ENCODE results near the gene PDE4D. TPM values are rescaled to one million over a fixed set of nuclear protein-coding genes. Genes with fewer than 3 reads are reported as not detected.

The PDE4D gene
- total RNA-seq, 1 donor from 2014 or later, result 46.9 TPM

DNA sequence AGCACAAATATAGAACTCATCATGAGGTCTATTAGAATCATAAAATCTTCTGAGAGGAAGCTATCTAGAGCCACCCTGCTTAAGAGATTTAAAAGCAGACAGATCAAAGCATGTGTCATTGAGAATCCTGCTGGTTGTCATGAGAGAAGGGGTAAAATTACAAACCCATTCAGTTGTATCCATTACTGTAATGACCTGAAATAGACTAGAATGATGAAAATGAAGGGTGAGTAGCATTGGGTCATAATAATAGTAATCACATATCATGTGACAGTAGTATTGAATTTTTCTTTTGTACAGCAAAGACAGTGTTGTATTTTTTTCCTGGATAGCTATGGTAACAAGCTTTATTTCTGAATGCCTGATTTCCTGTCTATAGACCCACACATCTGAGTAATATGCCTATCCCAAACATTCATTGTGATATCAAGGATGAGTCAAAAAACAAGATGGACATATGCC is 149.0 kb downstream of the PDE4D start:
- no peak for DNase-seq (ENCODE audit: low spot score)

DNA sequence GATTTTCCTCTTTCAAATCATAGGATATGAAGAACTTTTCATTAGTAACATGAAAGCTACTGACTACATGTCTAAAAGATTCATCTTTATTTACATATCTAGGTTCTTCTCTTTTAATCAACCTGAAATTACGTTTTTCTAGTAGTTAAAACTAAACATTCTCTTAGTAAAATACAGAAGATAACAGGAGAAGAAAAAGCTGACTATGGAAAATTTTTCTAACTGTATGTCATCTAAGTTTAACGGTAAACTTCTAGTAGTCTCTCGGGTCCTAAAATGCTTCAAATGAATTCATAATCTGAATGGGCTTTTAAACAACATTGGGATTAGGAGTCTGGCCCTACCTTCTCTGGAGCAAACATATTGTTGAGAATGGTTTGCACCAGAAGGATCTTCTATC is 151.9 kb downstream of the PDE4D start:
- no peak for DNase-seq (ENCODE audit: low spot score)

DNA sequence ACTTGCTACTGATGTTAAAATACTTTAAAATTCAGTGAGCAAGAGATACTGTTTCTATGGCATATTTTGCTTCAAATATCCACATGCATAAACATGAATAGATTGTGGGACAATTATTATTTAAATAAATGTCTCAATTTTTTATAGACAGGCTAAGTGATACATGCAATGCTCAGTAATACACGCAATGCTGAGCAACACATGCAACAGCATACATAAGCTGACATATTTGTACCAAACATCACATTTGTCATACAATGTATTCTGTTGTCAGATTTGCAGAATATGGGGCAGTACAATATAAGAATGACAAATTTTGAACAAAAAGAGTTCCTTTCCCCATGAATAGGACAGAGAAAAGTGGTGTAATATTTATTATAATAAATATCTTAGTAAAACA is 155.5 kb downstream of the PDE4D start:
- DNase-seq (ENCODE audit: low spot score), result no peak

DNA sequence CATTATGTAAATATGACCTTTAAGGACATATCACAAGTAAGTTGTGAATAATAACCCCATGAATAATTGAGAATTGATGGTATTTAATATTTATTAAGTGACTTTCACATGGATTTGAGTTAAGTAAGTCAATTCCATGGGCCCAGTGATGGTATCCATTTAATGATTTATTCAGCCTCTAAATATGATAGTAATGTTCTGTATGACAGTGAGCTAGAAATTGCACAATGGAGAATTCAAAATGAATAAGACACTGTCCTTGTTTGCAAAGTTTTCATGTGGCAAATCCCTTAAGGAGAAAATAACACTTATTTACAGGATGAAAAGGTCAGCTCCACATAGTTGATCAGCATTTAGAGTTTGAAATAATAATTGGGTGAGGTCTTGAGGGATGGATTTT is 160.7 kb downstream of the PDE4D start:
- DNase-seq (ENCODE audit: low spot score), result no peak

DNA sequence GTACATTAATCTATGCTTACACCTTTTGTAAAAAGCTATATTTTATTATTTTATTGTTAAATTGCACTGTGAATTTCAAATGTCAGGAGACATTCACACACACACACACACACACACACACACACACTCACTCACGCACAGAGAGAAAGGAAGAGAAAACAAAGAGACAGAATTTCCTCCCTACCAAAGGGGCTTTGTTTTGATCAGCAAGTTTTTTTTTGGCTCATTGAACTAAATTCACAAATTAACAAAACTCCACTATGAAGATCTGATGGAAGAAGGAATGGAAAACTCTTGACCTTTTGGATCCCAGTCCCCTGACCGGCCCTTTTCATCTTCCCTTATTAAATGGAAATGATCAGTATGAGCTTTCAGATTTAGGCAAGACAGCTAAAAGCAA is 161.2 kb downstream of the PDE4D start:
- DNase-seq (ENCODE audit: low spot score), result no peak

DNA sequence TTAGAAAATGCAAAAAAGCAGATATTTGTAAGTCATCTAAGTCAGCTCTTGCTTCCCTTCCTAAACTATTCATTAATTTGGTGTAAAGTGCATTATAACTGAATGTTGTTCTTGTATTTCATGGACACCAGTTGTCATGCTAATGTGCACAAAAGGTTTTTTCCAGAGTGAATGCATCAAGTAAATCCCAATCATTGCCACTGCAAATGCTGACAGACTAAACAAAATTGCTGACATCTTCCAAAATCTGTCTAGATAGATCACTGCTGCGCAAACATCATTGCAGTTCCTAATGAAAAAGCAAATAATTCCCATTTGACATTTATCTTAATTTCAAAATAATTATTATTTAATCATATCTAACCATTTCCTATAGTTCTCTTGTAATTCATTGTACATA is 161.7 kb downstream of the PDE4D start:
- DNase-seq (ENCODE audit: low spot score), result no peak

DNA sequence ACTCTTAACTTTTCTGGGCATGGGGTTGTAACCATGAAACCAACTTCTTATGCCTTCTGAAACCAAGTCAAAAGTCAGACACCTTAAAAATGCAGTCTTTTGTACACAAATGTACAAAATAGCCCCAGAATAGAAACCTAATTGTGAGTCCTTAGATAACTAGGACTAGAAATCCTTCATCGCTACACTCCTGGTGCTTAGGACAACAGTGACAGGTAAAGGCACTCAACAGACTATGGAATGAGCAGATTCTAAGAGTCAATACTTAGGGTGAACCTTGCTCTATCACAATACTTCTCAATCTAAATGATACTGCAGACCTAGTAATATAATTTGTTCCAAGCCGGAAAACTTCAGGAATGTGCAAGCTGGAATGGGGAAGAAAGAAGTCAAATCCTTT is 163.7 kb downstream of the PDE4D start:
- DNase-seq (ENCODE audit: low spot score), result no peak

DNA sequence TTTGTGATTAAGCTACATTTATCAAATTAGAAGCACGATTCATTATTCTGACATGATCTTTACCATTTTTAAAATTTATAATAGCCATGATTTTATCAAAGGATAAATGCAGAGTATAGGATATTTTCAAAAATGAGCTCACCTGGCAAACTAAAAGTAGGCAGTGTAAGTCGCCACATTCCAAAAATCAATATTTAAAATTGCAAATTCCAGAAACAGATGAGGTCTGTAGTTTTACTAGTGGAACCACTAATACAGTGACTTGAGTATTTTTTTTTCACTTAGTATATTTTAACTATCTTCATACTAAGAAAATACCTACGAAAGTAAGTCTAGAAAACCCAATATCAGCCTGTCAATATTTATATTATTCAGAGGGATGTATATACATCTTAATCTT is 164.2 kb downstream of the PDE4D start:
- DNase-seq (ENCODE audit: low spot score), result no peak

DNA sequence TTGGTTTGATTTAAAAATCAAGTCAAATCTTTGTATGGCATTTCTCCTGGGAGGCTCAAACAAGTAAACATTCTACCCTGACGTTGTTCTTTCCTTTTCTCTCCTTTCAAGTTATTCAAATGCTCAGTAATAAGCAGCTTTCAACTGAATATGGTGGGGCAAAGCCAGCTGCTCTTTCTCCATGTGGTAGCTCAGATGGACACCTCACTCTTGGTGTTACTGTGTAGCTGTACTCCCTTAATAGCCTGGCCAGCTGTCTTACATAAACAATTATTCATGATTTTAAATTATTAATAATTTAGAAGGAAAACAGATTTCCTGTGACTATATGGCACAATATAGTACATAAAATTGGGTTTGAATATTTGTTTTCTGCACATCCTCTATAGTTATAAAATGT is 165.2 kb downstream of the PDE4D start:
- no peak for DNase-seq (ENCODE audit: low spot score)

DNA sequence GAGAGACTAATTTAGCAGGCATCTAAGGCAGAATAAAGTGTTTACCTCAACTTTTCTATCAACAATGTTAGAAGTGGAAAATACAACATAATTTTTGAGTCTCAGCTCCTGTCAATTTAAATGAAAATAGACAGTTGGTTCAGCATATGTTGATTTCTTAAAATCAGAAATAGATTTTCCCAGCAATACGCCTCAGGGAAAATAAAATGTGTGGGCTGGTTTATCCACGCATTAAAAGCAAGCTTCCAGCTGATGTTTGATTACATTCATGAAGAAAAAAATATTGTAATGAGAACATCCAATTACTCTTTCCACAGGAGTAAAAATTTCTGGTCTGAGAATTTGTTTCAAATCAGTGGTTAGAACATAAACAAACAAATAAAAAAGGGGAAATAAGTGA is 166.3 kb downstream of the PDE4D start:
- no peak for DNase-seq (ENCODE audit: low spot score)

DNA sequence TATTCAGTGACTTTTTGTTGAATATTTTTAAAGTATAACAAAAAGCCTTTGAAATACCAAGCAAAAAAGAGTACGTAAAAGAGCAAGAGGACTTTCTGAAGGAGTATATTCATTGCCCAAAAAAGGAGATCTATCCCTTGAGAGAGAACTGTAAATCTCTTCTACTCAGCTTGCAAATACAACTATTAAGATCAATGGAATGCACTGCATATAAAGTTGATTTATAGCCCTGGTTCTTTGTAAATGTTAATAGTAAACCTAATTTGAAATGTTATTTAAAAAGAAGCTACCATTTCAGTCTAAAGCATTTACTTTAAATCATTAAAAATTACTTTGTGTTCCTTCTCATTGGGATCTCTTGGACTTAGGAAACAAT is 168.1 kb downstream of the PDE4D start:
- DNase-seq (ENCODE audit: low spot score), result no peak

DNA sequence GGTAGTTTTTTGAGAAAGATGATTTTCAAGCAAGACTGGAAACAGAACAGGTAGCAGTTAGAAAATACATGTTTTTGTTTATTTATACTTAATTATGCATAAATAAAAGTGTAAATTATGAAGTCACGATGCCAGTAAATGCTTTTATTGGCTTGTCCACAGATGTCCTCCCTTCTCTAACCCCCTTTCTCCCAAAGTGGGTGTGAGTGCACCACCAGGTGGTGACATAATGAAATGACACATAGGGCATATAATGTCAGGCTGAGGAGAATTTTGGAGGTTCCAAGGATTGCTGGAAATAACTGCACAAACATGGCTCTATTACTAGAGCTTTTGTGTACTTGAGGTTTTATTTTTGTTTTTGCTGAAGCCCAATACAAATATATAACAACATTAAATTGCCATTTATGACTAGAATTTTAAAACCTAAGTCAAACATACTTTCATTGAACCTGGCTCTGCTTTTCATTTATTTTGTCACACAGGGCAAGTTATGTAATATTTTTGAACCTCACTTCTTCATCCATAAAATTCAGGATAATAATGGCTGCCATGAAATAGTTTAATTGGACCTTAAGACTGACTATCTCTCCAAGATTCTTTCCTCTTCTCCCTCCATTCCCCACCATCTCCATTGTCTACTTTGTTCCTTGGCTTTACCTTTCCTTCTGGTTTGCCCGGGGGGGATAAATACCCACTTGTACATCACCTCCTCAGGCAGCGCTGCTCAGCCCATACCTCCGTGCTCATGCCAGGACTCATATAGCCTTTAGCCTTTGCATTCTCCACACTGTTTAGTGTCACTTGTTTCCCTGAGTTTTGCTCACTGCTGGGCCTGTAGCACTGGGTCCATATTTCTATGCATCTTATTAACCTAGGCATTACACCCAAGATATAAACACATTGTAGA is 168.8 kb downstream of the PDE4D start:
- DNase-seq (ENCODE audit: low spot score), result no peak

DNA sequence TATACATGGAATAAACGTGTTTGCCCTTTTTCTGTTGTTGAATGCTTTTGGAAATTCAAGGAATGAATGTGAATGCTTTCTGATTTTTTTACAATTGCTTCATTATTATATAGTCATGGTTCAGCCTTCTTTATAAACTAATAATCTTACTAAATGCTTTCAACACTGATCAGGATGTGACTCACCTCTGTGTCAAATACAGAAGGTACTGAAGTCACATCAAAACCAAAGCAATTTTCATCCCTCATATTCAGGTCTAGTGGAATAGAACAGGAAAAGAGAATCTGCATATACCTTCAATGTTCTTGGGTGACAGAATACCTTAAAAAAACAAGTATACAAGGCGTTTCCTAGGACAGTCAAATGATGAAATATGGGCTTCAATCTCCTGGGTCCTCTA is 170.7 kb downstream of the PDE4D start:
- DNase-seq (ENCODE audit: low spot score), result no peak

DNA sequence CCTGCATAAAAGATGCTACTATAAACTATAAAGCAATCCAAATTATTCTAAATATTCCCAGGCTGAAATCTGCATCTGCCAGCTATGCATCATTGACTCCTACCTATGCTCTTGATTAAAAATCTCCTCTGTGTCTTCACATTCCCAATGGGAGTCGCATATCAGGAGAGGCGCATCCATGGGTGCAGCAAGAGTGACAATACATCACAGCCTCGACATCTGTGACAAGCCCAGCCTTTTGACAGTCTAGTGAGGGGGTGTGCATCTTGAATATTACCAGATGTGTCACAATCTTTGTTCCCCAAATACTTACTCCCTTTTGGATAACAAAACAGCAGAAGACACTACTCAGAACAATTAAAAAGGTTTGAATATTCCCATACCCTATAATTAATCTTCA is 171.8 kb downstream of the PDE4D start:
- no peak for DNase-seq (ENCODE audit: low spot score)

DNA sequence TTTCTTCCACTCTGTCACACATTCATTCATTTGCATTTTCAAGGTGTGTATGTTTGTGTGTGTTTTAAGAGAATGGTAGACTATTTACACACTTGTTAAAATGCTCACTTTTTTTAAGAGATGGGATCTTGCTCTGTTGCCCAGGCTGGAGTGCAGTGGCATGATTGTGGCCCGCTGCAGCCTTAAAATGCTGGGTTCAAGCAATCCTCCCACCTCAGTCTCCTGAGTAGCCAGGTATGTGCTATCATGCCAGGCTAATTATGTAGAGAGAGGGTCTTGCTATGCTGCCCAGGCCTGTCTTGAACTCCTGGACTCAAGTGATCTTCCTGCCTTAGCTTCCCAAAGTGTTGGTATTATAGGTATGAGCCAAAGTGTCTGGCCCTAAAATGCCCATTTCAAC is 173.5 kb downstream of the PDE4D start:
- DNase-seq (ENCODE audit: low spot score), result no peak

DNA sequence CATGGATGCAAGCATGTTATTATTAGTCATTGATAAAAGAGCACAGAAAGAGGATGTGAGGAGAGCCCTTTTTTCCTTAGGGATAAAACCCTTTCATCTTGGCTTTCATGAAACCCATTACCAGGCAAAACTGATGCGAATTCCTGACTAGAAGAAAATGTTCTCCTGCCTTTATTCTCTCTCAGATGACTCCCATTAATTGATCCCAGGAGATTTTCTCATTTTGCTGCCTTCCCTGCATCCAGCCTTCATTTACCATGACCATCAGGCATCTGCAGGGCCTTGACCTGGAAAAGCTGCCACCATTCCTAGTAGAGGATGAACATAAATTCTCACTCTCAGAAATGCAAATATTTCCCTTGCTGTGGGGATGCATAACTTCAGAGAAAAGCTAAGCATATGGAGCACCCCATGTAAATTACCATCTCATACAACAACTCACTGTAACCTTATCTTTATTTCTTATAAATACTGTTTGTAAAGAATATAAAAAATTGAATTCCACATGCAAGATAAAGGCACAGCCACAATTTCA is 176.5 kb downstream of the PDE4D start:
- DNase-seq (ENCODE audit: low spot score), result no peak

DNA sequence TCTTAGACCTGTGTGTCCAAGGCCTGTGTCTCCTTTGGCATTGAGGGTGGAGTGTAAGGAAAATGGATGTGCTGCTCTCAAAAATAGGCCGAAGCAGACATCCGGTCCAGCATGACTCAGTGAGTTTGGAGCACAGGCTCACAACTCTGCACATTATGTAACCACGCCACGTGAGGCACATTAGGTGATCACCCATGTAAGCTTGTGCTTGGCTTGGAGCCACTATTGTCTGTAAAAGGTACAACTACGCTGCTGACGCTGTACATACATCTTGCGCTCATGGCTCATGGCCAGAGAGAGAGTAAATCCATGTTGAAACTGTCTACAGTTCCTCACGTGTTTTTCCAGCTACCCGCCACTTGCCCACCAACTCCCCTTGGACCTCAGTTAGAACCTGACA is 177.5 kb downstream of the PDE4D start:
- DNase-seq (ENCODE audit: low spot score), result no peak

DNA sequence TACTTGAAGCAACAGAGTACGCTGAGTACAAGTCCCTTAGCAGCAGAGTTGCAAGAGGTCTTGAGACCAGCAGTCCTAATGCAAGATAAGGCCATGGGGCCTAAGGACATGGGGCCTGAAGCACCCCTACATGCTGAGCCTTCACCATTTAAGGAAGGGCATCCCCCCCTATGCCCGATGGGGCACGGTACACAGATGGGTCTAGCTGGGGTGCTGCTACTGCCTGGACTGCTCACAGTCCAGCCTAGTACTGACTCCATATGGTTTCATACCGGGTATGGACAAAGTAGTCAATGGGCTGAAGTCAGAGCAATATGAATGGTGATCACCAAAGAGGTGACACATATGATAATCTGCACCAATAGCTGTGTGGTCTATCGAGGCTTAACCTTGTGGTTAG is 178.3 kb downstream of the PDE4D start:
- DNase-seq (ENCODE audit: low spot score), result no peak

DNA sequence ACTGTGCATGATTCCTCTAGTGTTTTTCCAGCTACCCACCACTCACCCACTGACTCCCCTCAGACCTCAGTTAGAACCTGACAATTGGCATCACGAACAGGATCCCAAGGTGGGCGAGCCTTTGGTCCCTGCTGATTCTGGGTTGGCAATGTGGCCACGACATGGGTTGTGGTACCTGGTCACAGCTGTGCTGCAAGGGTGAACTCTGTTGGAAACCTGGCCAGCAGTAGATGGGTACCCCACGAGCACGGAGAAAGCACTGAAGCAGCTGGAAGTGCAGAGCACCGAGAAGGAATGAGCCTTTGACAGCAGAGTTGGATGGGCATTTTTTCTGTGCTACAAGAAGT is 180.1 kb downstream of the PDE4D start:
- DNase-seq (ENCODE audit: low spot score), result no peak

DNA sequence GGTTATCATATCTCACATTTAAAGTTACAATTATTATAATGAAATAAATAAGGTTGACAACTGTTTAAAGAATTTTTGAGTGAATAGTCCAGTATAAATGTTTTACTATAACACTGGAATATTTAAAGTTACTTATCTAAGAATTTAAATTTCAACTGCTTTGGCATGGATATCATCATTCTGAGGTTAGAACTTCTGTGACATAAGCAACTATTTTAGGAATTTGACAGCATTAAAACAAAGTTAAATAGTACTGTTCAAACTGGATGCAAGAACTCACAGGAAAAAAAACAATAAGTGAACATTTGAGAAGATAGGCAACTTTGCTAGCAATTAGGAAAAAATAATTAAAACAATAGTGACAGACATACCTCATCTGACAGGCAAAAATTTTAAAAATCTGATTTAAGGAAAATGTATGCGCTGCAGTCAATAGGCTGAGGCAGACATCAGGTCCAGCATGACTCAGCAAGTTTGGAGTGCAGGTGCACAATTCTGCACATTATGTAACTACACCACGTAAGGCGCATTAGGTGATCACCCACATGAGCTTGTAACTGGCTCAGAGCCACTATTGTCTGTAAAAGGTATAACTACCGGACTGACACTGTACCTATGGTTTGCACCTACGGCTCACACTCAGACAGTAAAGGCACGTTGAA is 180.6 kb downstream of the PDE4D start:
- no peak for DNase-seq (ENCODE audit: low spot score)

DNA sequence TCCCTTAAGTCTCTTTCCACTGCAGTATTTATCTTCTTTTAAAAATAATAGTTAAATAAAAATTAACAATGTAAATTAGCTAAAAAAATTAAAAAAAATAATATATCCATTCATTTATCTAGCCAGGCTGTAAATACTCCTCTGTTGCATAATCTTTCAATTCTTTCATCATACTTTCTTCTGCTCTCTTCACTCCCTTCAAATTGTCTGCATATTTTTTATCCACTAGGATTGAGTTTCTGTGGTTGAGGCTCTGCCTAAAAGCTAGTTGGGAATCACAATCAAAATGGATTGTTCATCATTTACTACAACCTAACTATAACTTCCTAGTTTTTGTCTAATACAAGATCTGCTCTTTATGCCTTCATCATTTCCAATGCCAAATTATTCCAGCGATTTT is 182.2 kb downstream of the PDE4D start:
- DNase-seq (ENCODE audit: low spot score), result no peak

DNA sequence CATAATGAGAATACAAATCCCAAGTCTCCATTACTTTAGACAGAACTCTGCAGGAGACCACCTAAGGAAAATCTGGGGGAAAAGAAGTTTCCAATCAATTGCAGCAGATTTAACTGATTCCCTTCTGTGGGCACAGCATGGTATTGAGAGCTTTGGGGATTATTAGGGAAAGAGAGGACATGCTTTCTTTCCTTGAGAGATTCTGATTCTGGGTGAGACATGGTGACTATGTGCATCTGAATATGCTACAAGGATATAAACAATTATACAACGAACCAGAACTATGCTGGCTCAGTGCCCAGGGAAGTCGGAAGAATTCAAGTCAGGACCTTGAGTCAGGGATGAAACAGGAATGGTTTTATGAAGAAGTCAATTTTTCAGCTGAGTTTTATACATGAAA is 183.7 kb downstream of the PDE4D start:
- peak; percentile 22 for DNase-seq (ENCODE audit: low spot score)

DNA sequence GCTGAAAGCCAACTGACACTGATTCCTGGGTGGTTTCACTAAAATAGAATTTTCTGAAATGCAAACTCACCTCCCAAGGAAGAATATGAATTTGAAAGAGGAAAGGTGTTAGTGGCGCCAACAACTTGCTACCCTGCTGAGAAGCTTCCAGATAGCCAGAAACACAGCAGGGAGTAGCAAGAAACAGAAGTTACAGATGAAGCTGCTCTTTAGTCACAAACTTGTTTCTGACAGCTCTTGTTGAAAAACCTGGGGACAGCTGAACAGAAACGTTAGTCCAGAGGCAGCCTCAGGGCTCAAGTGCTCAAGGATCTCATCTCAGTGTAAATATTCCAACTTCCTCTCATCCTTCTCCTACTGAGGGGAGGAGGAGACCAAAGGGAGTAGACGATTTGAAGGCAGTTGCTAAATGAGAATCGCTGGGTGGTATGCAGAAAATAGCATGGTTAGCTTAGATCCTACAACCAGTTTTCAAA is 184.1 kb downstream of the PDE4D start:
- DNase-seq (ENCODE audit: low spot score), result no peak
